Testis (tissue), 2 donors: ENCODE measurements around the gene KLHL6.

ENCODE experiments used
- POLR2A ChIP-seq: fragments of 450-650 bp; IDR thresholded peaks from one replicate; pipeline ENCODE4 v1.6.1; 2017; ENCODE audit warnings: antibody characterized with exemption, mild to moderate bottlenecking, moderate library complexity
- TF ChIP-seq, protein P1 (sequence below), 3 experiments: fragments of 450-650 bp in 2 of 3; fragments of 200-600 bp in 1 of 3; sonication (generic) in 1 of 3; IDR thresholded peaks; one replicate each; pipeline ENCODE4 v1.5.1; 2016 to 2019; ENCODE audit warnings: antibody characterized with exemption in 3 of 3, mild to moderate bottlenecking in 2 of 3, moderate library complexity in 1 of 3

DNA sequence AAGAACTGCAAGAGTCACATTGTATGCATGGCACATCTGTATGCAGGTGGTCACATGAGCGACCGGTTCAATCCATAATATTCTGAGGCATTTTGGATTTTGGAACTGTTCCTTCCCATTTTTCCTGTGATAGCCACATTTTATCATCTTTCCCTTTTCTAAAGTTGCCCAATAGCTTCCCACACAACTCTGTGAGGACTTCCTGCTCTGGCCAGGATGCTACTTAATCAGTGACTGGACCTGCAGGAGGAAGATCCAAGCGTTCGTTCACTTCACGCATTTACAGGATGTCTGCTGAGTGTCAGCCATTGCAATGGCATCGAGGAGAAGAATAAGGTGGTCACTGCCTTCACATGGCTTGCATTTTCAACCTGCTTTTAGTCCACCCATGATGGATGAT lies 9.8 kb downstream of the KLHL6 start:
- TF ChIP-seq, protein P1, sequence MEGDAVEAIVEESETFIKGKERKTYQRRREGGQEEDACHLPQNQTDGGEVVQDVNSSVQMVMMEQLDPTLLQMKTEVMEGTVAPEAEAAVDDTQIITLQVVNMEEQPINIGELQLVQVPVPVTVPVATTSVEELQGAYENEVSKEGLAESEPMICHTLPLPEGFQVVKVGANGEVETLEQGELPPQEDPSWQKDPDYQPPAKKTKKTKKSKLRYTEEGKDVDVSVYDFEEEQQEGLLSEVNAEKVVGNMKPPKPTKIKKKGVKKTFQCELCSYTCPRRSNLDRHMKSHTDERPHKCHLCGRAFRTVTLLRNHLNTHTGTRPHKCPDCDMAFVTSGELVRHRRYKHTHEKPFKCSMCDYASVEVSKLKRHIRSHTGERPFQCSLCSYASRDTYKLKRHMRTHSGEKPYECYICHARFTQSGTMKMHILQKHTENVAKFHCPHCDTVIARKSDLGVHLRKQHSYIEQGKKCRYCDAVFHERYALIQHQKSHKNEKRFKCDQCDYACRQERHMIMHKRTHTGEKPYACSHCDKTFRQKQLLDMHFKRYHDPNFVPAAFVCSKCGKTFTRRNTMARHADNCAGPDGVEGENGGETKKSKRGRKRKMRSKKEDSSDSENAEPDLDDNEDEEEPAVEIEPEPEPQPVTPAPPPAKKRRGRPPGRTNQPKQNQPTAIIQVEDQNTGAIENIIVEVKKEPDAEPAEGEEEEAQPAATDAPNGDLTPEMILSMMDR (IDR thresholded peaks at IDR 0.05): no peak
- TF ChIP-seq POLR2A: no peak
